D341Med (cell line): ENCODE data around the gene PLXNB1.

Experiments used
- DNase-seq: peaks from one replicate; pipeline ENCODE4 v3.0.0; 2012; ENCODE audit warnings: low spot score

The PLXNB1 gene

GRCh38 chr3:48417529-48418108 lies 12.3 kb downstream of the PLXNB1 start:
- no peak for DNase-seq

- no peak for DNase-seq
These were observed 13.3 kb downstream of the PLXNB1 start for GRCh38 chr3:48416546-48416945.

- no peak for DNase-seq
These were observed 13.8 kb downstream of the PLXNB1 start for GRCh38 chr3:48416091-48416505.

GRCh38 chr3:48415251-48415953 lies 14.5 kb downstream of the PLXNB1 start:
- DNase-seq, result no peak

- DNase-seq, result no peak
These were observed 15.3 kb downstream of the PLXNB1 start for GRCh38 chr3:48414376-48415250.

- no peak for DNase-seq
These were observed 16.3 kb downstream of the PLXNB1 start for GRCh38 chr3:48413611-48414010.

- DNase-seq, result no peak
These were observed 16.8 kb downstream of the PLXNB1 start for GRCh38 chr3:48413086-48413485.

- DNase-seq, result no peak
These were observed 17.4 kb downstream of the PLXNB1 start for GRCh38 chr3:48412375-48413001.

GRCh38 chr3:48411606-48412374 lies 18.1 kb downstream of the PLXNB1 start:
- DNase-seq, result no peak

- no peak for DNase-seq
These were observed 18.8 kb downstream of the PLXNB1 start for GRCh38 chr3:48411041-48411588.

- no peak for DNase-seq
These were observed 19.5 kb downstream of the PLXNB1 start for GRCh38 chr3:48410205-48411040.

GRCh38 chr3:48409291-48410201 lies 20.3 kb downstream of the PLXNB1 start:
- peak; percentile 18 for DNase-seq

GRCh38 chr3:48408823-48409281 lies 21.0 kb downstream of the PLXNB1 start:
- peak; percentile 26 for DNase-seq

GRCh38 chr3:48407542-48408099 lies 22.3 kb downstream of the PLXNB1 start:
- peak; percentile 18 for DNase-seq

GRCh38 chr3:48406443-48407431 lies 23.1 kb downstream of the PLXNB1 start:
- DNase-seq, result peak; percentile 14

- DNase-seq, result peak; percentile 9
These were observed 23.9 kb downstream of the PLXNB1 start for GRCh38 chr3:48405971-48406370.

- peak; percentile 3 for DNase-seq
These were observed 24.5 kb downstream of the PLXNB1 start for GRCh38 chr3:48405343-48405881.
